Kidney (tissue), 14 donors: ENCODE results near the gene SPATA12. TPM values are rescaled to one million over a fixed set of nuclear protein-coding genes. Genes with fewer than 3 reads are reported as not detected.
A peak's percentile ranks its signal among the peaks of the same experiment; 100 is the strongest.

Experiments
- DNase-seq, 5 donors: peaks; one replicate each; pipeline ENCODE4 v3.0.0-alpha.2; 2013 to 2020
- FAIRE-seq: peaks from 2 replicates; lab custom pipeline; 2012; peaks lifted over from hg19 to GRCh38; lab: Jason Lieb, UNC
- H3K27ac ChIP-seq, 2 donors: one replicate each; pipeline ENCODE4 v1.7.0; 2013; ENCODE audit warnings: low read depth in 2 of 2, low read length in 2 of 2, inconsistent platforms in 1 of 2
- H3K27me3 ChIP-seq: one replicate; pipeline ENCODE4 v1.7.1; 2013; ENCODE audit warnings: low read length, inconsistent platforms; ENCODE audit not compliant: control insufficient read depth, insufficient read depth
- H3K36me3 ChIP-seq, 3 donors: one replicate each; pipeline versions ENCODE4 v1.7.0 to v1.7.1; 2013; ENCODE audit warnings: low read length in 3 of 3, control low read depth in 1 of 3, inconsistent platforms in 1 of 3; ENCODE audit not compliant: insufficient read depth in 3 of 3, control insufficient read depth in 2 of 3
- H3K4me1 ChIP-seq, 3 donors: one replicate each; pipeline versions ENCODE4 v1.7.0 to v1.7.1; 2013; ENCODE audit warnings: low read length in 3 of 3, inconsistent platforms in 1 of 3, low read depth in 1 of 3; ENCODE audit not compliant: control insufficient read depth in 2 of 3, insufficient read depth in 2 of 3
- H3K4me3 ChIP-seq, 3 donors: one replicate each; pipeline versions ENCODE4 v1.7.0 to v1.8.1; 2013; ENCODE audit warnings: low read length in 3 of 3, control low read depth in 1 of 3, inconsistent platforms in 1 of 3
- H3K9ac ChIP-seq, 3 donors: one replicate each; pipeline versions ENCODE4 v1.7.0 to v1.7.1; 2013; ENCODE audit warnings: low read length in 3 of 3, control low read depth in 1 of 3, inconsistent platforms in 1 of 3
- H3K9me3 ChIP-seq, 3 donors: one replicate each; pipeline versions ENCODE4 v1.7.0 to v1.7.1; 2013; ENCODE audit warnings: low read length in 3 of 3, control low read depth in 1 of 3, inconsistent platforms in 1 of 3; ENCODE audit not compliant: control insufficient read depth in 2 of 3, insufficient read depth in 1 of 3
- intact Hi-C: fragments of 100-400 bp; cut with DNase I; formaldehyde crosslinking; loops from one replicate; pipeline ENCODE4 v1.11.1; 2022
- polyA plus RNA-seq: library from polyadenylated mRNA; stranded (reverse); fragments of 350-450 nt; fragmentation: Illumina TruSeq; extraction: RNeasy Lipid Tissue Mini Kit (QIAGEN cat#74804); gene quantifications from one replicate; pipeline ENCODE4 v1.2.3, GENCODE V29; 2014; ENCODE audit warnings: low read depth, low replicate concordance; ENCODE audit not compliant: insufficient read depth
- total RNA-seq: library from RNA; stranded (reverse); fragmentation: NEBNext Ultra II Directional; extraction: Animal tissue kit (Norgen Biotek cat#: 25700); gene quantifications from one replicate; pipeline ENCODE4 v1.2.1, GENCODE V29; 2021
- TF ChIP-seq, protein P1 (sequence below): IDR thresholded peaks from 3 replicates; pipeline ENCODE4 v1.5.1; 2012; ENCODE audit warnings: mild to moderate bottlenecking, moderate library complexity, borderline replicate concordance; ENCODE audit not compliant: insufficient read depth; ENCODE audit errors: extremely low read depth
- donor health status: control.
- donor health status: control.
- donor health status: control.
- donor health status: control.
- donor health status: control.
- donor health status: DM: yes; HTN: yes; CAD: no.
- donor health status: Normal renal cell carcinoma (clear cell type).

Gene SPATA12
- total and polyA plus RNA-seq, 2 donors from 2014 or later: not detected

GRCh38 chr3:57089043-57089442, 28.6 kb downstream of the SPATA12 start:
- no peaks in the 10 kb centered on the region for H3K27me3 ChIP-seq
- TF ChIP-seq, protein P1, sequence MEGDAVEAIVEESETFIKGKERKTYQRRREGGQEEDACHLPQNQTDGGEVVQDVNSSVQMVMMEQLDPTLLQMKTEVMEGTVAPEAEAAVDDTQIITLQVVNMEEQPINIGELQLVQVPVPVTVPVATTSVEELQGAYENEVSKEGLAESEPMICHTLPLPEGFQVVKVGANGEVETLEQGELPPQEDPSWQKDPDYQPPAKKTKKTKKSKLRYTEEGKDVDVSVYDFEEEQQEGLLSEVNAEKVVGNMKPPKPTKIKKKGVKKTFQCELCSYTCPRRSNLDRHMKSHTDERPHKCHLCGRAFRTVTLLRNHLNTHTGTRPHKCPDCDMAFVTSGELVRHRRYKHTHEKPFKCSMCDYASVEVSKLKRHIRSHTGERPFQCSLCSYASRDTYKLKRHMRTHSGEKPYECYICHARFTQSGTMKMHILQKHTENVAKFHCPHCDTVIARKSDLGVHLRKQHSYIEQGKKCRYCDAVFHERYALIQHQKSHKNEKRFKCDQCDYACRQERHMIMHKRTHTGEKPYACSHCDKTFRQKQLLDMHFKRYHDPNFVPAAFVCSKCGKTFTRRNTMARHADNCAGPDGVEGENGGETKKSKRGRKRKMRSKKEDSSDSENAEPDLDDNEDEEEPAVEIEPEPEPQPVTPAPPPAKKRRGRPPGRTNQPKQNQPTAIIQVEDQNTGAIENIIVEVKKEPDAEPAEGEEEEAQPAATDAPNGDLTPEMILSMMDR: no peak
- no peaks in the 10 kb centered on the region for H3K9me3 ChIP-seq
- FAIRE-seq (no peak), DNase-seq (peak in 2 of 5 donors; percentile 18 to 40)
- H3K9ac ChIP-seq: no peak overlapping the region
- peaks cover 0 to 3% (median 0%) of the 10 kb centered on the region in 3 donors for H3K4me1 ChIP-seq
- H3K36me3 ChIP-seq: no peaks in the 10 kb centered on the region
- intact Hi-C loops: no loop called here
- no peak overlapping the region for H3K4me3 ChIP-seq
- H3K27ac ChIP-seq: no peak overlapping the region

DNA sequence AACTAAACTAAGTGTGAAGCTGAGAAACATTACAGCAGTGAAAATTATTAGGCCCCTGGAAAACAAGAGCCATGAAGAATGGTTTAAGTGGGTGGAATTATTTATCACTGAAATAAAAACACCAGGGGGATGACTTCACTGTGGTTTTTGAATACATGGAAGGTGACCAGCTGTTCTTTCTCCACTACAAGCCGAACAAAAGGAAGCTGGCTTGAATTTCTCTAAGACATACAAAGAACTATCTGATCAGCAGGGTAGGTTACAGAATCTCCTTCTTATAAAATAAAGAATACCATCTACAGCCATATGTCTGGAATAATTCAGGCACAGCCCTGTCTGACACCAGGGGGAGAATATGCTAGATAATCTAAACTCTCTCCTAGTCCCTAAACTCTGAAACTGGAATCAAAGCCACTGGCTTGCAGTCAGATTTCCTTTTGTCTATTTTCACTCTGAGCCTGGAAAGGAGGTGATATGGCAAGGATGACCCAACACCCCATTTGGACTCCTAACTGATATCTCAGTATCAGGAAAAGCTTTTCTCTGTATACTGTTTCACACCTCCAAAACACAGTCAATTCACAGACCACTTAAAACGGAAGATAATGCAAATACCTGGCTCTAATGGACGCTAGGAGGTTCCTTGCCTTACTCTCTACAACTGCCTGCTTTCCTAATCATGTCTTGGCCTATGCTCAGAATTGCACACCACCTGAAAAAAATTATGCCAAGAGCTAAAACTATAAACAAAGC, 31.2 kb downstream of the SPATA12 start:
- Histone ChIP-seq H3K36me3 (peaks cover 0 to 6% (median 5%) of the 10 kb centered on the region in 3 donors), H3K27me3 (no peaks in the 10 kb centered on the region), H3K27ac (no peak overlapping the region), H3K4me3 (no peak overlapping the region), H3K4me1 (peaks cover 0 to 3% (median 0%) of the 10 kb centered on the region in 3 donors), H3K9ac (no peak overlapping the region), H3K9me3 (no peaks in the 10 kb centered on the region)
- DNase-seq: peak in 1 of 5 donors; percentile 65
- intact Hi-C loops: loop anchor here (10.0 kb wide), 1 partner anchor 133 kb away; the partner anchor contains the start of gene APPL1
- TF ChIP-seq, protein P1: no peak
- no peak for FAIRE-seq

- H3K9me3 ChIP-seq: no peaks in the 10 kb centered on the region
- intact Hi-C loops: loop anchor here (10.0 kb wide), 1 partner anchor 131 kb away; the partner anchor contains the start of gene APPL1
- H3K27me3 ChIP-seq: no peaks in the 10 kb centered on the region
- no peak overlapping the region for H3K9ac ChIP-seq
- DNase-seq: no peak
- H3K4me1 ChIP-seq: peaks cover 0 to 3% (median 0%) of the 10 kb centered on the region in 3 donors
- TF ChIP-seq, protein P1: no peak
- peaks cover 2 to 8% (median 5%) of the 10 kb centered on the region in 3 donors for H3K36me3 ChIP-seq
- FAIRE-seq: no peak
- H3K4me3 ChIP-seq: no peak overlapping the region
- H3K27ac ChIP-seq: no peak overlapping the region
Measured at GRCh38 chr3:57093489-57093888, 33.0 kb downstream of the SPATA12 start.
